BE2C (cell line): ENCODE results near the gene GTPBP1.

Source experiments
- DNase-seq: peaks from one replicate; pipeline ENCODE4 v3.0.0-alpha.2; 2020
- H3K27me3 ChIP-seq: fragments of 250-450 bp; sonication (Bioruptor Pico); 2 replicates; pipeline ENCODE4 v1.5.1; 2020; ENCODE audit warnings: mild to moderate bottlenecking
- H3K36me3 ChIP-seq: fragments of 250-450 bp; sonication (Bioruptor Pico); 2 replicates; pipeline ENCODE4 v1.5.1; 2020; ENCODE audit warnings: mild to moderate bottlenecking
- H3K4me1 ChIP-seq: fragments of 250-450 bp; sonication (Bioruptor Pico); 2 replicates; pipeline ENCODE4 v1.5.1; 2020
- H3K4me3 ChIP-seq: 2 replicates; pipeline ENCODE4 v1.5.1; 2011; ENCODE audit warnings: low read depth, low read length
- H3K9me3 ChIP-seq: fragments of 250-450 bp; sonication (Bioruptor Pico); 2 replicates; pipeline ENCODE4 v1.5.1; 2020
- TF ChIP-seq, protein P1 (sequence below): IDR thresholded peaks from 2 replicates; pipeline ENCODE4 v1.5.1; 2012; ENCODE audit warnings: mild to moderate bottlenecking, low read depth, low read length

GTPBP1 gene

DNA sequence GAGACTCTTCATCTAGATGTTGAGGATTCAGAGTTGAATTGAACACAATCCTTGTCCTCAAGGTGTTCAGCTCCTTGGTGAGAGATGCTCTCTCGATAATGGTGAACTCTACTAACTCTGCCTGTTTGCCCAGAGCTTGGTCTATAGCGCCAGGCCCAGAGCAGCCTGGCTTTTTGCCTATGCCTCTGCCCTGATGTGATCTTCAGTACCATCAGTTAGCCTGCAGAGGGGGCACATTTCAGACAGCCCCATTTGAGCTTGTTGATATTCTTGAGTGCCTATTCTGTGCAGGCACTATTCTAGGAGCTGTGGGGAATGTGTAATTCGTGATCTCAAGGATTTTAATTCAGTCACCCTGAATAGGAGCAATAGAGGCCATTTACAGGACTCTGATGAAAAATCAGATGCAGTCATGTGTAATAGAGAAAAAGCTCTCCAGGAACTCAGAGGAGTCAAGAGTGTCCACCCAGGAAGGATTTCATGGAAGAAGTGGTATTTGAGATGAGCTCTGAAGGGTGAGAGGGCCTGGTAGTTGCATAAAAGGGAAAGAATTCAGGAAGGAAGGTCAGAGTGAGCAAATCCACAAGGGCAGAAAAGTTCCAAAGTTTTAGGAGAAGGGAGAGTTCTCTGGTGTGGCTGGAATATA is 19.3 kb downstream of the GTPBP1 start:
- H3K4me1 ChIP-seq, result no peaks in the 10 kb centered on the region
- no peaks in the 10 kb centered on the region for H3K9me3 ChIP-seq
- TF ChIP-seq, protein P1, sequence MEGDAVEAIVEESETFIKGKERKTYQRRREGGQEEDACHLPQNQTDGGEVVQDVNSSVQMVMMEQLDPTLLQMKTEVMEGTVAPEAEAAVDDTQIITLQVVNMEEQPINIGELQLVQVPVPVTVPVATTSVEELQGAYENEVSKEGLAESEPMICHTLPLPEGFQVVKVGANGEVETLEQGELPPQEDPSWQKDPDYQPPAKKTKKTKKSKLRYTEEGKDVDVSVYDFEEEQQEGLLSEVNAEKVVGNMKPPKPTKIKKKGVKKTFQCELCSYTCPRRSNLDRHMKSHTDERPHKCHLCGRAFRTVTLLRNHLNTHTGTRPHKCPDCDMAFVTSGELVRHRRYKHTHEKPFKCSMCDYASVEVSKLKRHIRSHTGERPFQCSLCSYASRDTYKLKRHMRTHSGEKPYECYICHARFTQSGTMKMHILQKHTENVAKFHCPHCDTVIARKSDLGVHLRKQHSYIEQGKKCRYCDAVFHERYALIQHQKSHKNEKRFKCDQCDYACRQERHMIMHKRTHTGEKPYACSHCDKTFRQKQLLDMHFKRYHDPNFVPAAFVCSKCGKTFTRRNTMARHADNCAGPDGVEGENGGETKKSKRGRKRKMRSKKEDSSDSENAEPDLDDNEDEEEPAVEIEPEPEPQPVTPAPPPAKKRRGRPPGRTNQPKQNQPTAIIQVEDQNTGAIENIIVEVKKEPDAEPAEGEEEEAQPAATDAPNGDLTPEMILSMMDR, result peak; percentile 75
- no peak overlapping the region for H3K4me3 ChIP-seq
- peaks cover 91% of the 10 kb centered on the region for H3K36me3 ChIP-seq
- peak; percentile 57 for DNase-seq
- no peaks in the 10 kb centered on the region for H3K27me3 ChIP-seq

- no peak overlapping the region for H3K4me3 ChIP-seq
- peaks cover 93% of the 10 kb centered on the region for H3K36me3 ChIP-seq
- no peaks in the 10 kb centered on the region for H3K4me1 ChIP-seq
- TF ChIP-seq, protein P1, result no peak
- no peak for DNase-seq
- H3K9me3 ChIP-seq, result no peaks in the 10 kb centered on the region
- no peaks in the 10 kb centered on the region for H3K27me3 ChIP-seq
These were observed 20.3 kb downstream of the GTPBP1 start for GRCh38 chr22:38725900-38726655.

- TF ChIP-seq, protein P1, result no peak
- H3K27me3 ChIP-seq, result no peaks in the 10 kb centered on the region
- no peaks in the 10 kb centered on the region for H3K4me1 ChIP-seq
- H3K36me3 ChIP-seq, result peaks cover 94% of the 10 kb centered on the region
- no peak for DNase-seq
- H3K4me3 ChIP-seq, result no peak overlapping the region
- no peaks in the 10 kb centered on the region for H3K9me3 ChIP-seq
These were observed 21.4 kb downstream of the GTPBP1 start for GRCh38 chr22:38727123-38727522.

DNA sequence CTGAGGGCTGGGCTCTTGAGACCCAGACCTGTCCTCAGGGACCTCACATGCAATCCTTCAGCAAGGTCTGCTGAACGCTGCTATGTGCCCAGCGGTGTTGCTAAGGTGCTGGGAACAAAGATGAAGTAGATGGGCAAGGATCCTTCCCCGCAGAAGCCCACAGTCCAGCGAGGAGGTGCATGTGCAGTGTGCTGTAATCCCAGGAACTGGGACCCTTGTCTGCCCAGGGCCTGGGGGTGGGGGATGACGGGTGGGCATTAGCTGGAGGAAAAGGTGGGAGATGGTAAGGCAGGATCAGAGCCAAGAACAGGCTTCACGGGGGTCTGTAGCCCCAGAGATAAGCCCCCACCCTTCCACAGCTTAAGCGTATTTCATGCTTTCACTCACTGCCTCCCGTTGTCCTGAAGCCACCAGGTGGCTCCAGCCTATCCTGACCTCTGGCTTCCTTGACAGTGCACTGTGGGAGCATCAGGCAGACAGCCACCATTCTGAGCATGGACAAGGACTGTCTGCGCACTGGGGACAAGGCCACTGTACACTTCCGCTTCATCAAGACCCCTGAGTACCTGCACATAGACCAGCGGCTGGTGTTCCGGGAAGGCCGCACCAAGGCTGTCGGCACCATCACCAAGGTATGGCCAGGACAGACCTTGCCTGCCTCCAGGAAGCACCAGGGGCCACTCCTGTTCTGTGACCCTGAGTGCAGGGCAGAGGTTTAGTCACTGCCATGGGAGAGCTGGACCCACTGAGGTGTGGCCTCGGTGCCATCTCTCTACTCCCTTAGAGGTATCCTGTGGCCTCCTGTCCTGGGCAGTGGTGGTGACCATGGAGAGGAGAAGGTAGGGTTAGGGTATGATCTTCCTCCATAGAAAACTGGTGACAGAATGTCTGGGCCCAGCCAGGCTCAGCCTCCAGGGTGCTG is 22.0 kb downstream of the GTPBP1 start:
- TF ChIP-seq, protein P1, result no peak
- Histone ChIP-seq H3K27me3 (no peaks in the 10 kb centered on the region), H3K9me3 (no peaks in the 10 kb centered on the region), H3K4me1 (no peaks in the 10 kb centered on the region), H3K4me3 (no peak overlapping the region), H3K36me3 (peaks cover 88% of the 10 kb centered on the region)
- no peak for DNase-seq

GRCh38 chr22:38728871-38729796 is 23.4 kb downstream of the GTPBP1 start:
- peaks cover 86% of the 10 kb centered on the region for H3K36me3 ChIP-seq
- H3K4me3 ChIP-seq, result no peak overlapping the region
- H3K9me3 ChIP-seq, result no peaks in the 10 kb centered on the region
- TF ChIP-seq, protein P1, result no peak
- no peaks in the 10 kb centered on the region for H3K27me3 ChIP-seq
- DNase-seq, result no peak
- peaks cover 5% of the 10 kb centered on the region; the same call in 1 of the 2 replicates for H3K4me1 ChIP-seq
